GM18526 (cell line): ENCODE data around the gene ZNRF3.

Experiments
- POLR2A ChIP-seq: IDR thresholded peaks from 3 replicates; pipeline ENCODE4 v1.6.1; 2011; ENCODE audit not compliant: insufficient read length; ENCODE audit errors: extremely low read depth

The ZNRF3 gene

DNA sequence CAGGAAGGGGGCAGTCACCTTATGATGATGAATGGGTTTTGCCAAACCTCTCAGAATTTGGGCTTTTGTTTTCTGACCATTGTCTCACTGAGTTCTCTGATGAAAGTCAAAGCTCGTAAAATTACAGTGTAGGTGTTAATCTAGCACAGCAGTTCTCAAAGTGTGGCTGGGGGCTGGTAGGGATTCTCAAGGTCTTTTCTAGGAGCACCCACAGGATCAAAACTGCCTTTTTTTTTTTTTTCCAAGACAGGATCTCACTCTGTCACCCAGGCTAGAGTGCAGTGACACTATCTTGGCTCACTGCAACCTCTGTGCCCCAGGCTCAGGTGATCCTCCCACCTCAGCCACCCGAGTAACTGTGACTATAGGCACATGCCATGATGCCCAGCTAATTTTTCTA is 112.2 kb downstream of the ZNRF3 start:
- TF ChIP-seq POLR2A: no peak

- TF ChIP-seq POLR2A: no peak
Observed at GRCh38 chr22:28997342-28997741, 114.0 kb downstream of the ZNRF3 start.

- no peak for TF ChIP-seq POLR2A
Observed at GRCh38 chr22:28998681-28999080, 115.3 kb downstream of the ZNRF3 start.

DNA sequence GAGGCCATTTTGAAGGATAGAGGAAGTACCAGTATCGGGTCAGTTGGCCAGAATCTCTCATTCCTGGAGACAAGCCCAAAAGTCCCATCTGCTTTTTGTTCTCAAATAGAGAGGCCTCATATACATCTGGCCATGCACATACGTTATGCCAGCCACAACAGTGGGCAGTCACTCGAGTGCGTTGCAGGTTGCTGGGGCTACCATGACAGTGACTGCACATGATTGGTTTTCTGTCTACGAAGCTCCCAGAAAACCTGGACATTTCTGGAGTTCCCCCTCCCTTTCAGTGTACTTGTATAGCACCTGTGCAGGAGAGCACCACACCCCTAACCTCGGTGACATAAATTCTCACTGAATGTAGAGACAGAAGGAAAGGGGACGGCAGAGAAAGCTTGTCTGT is 116.1 kb downstream of the ZNRF3 start:
- no peak for TF ChIP-seq POLR2A

- no peak for TF ChIP-seq POLR2A
Observed at GRCh38 chr22:28999919-29000556, 116.7 kb downstream of the ZNRF3 start.

- TF ChIP-seq POLR2A: no peak
Observed at GRCh38 chr22:29000641-29001040, 117.3 kb downstream of the ZNRF3 start.

- no peak for TF ChIP-seq POLR2A
Observed at GRCh38 chr22:29002603-29003002, 119.2 kb downstream of the ZNRF3 start.

GRCh38 chr22:29003552-29003951 is 120.2 kb downstream of the ZNRF3 start:
- TF ChIP-seq POLR2A: no peak

- TF ChIP-seq POLR2A: no peak
Observed at GRCh38 chr22:29003975-29004646, 120.7 kb downstream of the ZNRF3 start.

- no peak for TF ChIP-seq POLR2A
Observed at GRCh38 chr22:29004647-29005371, 121.4 kb downstream of the ZNRF3 start.

GRCh38 chr22:29006346-29006745 is 123.0 kb downstream of the ZNRF3 start:
- no peak for TF ChIP-seq POLR2A

GRCh38 chr22:29009148-29009547 is 125.8 kb downstream of the ZNRF3 start:
- no peak for TF ChIP-seq POLR2A

- TF ChIP-seq POLR2A: no peak
Observed at GRCh38 chr22:29011240-29012100, 128.1 kb downstream of the ZNRF3 start.

DNA sequence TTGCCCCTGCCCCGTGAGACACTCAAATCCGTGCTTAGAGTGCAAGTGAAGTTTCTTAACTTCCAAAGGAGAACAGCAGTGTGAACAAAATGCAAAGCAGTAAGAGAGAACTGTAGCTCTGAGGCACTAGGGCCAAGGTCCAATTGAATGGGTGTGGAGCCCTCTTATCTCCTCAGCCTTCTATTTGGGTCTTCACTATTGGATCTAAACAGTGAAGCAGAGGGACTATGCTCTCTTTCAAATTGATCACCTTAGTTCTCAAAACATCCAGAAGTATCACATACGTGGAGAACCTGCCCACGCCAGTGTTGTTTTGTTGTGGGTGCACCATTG is 128.7 kb downstream of the ZNRF3 start:
- TF ChIP-seq POLR2A: no peak

DNA sequence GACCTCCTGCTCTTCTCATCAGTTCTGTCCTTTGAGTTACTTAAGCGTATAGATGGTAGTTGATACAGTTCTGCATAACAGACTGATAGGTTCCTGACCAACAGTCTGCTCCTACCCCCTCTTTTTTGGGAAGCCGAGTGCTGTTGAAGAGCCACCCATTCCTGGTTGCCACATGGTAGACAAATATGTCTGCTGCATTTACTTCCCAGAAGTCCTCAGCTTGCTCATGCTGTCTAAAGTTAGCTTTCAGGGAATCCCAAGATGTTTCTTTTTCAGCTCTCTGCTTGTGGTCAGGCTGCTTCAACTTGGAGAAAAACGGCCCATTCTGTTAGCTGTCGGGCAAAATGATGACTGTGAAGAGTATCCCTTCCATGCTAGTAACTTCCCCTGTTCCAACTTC is 129.6 kb downstream of the ZNRF3 start:
- no peak for TF ChIP-seq POLR2A
